Mucosa of descending colon (tissue), 3 donors: ENCODE data around the gene SUN1. TPM values are rescaled to one million over a fixed set of nuclear protein-coding genes. Genes with fewer than 3 reads are reported as not detected.

Experiments used
- ATAC-seq: fragments of 200-7000 bp; cut with Tn5 transposase; one replicate; pipeline ENCODE4 v1.9.1; 2020; ENCODE audit warnings: mild to moderate bottlenecking, moderate library complexity
- DNase-seq, 3 donors: peaks; one replicate each; pipeline ENCODE4 v3.0.0-alpha.2; 2020
- H3K36me3 ChIP-seq: fragments of 200-600 bp; one replicate; pipeline ENCODE4 v1.8.0; 2021; ENCODE audit warnings: low read depth, mild to moderate bottlenecking
- H3K4me1 ChIP-seq: fragments of 200-600 bp; one replicate; pipeline ENCODE4 v1.8.0; 2021; ENCODE audit warnings: low read depth, mild to moderate bottlenecking
- H3K4me3 ChIP-seq: fragments of 200-600 bp; one replicate; pipeline ENCODE4 v1.8.0; 2021; ENCODE audit warnings: mild to moderate bottlenecking
- H3K9me3 ChIP-seq: fragments of 200-600 bp; one replicate; pipeline ENCODE4 v1.8.0; 2021; ENCODE audit warnings: mild to moderate bottlenecking
- intact Hi-C, 2 donors: fragments of 100-400 bp; cut with DNase I in 1 of 2; cut with micrococcal nuclease in 1 of 2; formaldehyde crosslinking; loops; one replicate each; pipeline versions ENCODE4 v1.11.0 to v1.11.1; 2022; cut with DNase I, micrococcal nuclease
- total RNA-seq, 3 donors: library from RNA; stranded (reverse); fragmentation: NEBNext Ultra II Directional in 2 of 3; extraction: Animal tissue kit (Norgen Biotek cat#: 25700) in 2 of 3; gene quantifications; one replicate each; pipeline versions ENCODE4 v1.2.1 to v1.2.4, GENCODE V29; 2021 to 2023
- TF ChIP-seq, protein P1 (sequence below): fragments of 200-600 bp; IDR thresholded peaks from one replicate; pipeline ENCODE4 v1.8.0; 2022; ENCODE audit warnings: antibody characterized with exemption, mild to moderate bottlenecking
- donor health status: DM: no; HTN: no; CAD: no; lungs with moderate emphysema.
- donor health status: DM: no; HTN: no; CAD: no.
- donor health status: DM: no; HTN: yes; CAD: no.

SUN1 gene
- total RNA-seq, 3 donors from 2014 or later = 151 to 179 (median 164) TPM

DNA sequence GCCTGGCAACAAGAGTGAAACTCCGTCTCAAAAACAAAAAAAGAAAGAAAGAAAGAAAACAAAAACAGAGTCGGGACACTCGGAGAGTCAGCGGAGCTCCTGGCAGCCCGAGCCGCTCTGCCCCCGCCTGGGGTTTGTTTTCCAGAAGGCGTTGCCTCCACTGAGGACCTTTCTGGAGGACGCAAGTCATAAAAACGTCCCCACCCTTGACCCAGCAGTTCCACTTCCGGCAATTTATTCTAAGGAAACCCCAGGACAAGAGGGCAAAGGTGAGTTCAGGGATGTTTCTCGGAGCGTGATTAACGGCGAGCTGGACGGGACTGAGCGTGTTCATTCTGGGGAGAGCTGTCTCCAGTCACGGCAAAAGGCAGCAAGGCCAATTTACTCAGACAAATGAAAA lies 27.0 kb upstream of the SUN1 start:
- Histone ChIP-seq H3K4me1 (peaks cover 5% of the 10 kb centered on the region), H3K36me3 (no peaks in the 10 kb centered on the region), H3K9me3 (no peaks in the 10 kb centered on the region), H3K4me3 (no peak overlapping the region)
- DNase-seq (peak; percentile 74 to 88 (median 76)), ATAC-seq (peak; percentile 91)
- intact Hi-C loops = no loop called here
- TF ChIP-seq, protein P1, sequence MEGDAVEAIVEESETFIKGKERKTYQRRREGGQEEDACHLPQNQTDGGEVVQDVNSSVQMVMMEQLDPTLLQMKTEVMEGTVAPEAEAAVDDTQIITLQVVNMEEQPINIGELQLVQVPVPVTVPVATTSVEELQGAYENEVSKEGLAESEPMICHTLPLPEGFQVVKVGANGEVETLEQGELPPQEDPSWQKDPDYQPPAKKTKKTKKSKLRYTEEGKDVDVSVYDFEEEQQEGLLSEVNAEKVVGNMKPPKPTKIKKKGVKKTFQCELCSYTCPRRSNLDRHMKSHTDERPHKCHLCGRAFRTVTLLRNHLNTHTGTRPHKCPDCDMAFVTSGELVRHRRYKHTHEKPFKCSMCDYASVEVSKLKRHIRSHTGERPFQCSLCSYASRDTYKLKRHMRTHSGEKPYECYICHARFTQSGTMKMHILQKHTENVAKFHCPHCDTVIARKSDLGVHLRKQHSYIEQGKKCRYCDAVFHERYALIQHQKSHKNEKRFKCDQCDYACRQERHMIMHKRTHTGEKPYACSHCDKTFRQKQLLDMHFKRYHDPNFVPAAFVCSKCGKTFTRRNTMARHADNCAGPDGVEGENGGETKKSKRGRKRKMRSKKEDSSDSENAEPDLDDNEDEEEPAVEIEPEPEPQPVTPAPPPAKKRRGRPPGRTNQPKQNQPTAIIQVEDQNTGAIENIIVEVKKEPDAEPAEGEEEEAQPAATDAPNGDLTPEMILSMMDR = no peak

DNA sequence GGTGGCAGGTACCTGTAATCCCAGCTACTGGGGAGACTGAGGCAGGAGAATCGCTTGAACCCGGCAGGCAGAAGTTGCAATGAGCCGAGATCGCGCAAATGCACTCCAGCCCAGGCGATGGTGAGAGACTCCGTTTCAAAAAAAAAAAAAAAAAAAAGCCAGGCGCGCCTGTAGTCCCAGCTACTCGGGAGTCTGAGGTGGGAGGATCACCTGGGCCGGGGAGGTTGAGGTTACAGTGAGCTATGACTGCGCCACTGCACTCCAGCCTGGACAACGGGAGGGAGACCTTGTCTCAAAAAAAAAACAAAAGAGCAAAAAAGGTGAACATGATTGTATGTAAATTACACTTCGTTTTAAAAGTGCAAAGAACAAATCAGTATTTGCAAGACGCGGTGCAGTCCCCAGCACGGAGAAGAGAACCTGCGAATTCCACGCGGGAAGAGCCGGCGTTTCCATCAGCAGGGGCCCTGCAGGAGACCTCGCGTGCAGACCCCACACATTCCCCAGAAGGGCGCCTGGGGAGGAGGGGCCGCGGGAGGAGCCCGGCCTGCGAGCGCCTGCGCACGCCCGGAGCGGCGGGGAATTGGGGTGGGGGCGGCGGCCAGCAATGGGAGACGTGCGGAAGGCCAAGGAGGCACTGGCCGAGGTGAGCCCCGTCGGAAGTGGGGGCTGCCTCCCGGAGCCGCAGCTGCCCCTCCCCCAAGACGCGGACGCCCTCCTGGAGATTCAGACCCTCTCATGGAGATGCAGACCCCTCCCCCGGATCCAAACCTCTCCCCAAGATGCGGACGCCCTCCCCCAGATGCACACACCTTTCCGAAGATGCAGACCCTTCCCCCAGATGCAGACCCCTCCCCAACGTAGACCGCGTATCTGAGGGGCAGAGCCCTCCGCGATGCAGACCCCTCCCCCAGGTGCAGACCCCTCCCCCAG lies 16.7 kb upstream of the SUN1 start:
- intact Hi-C loops = no loop called here
- DNase-seq = peak; percentile 47 to 73 (median 72)
- TF ChIP-seq, protein P1 = no peak

GRCh38 chr7:816300-816750 lies 16.0 kb upstream of the SUN1 start:
- DNase-seq (peak; percentile 97 to 99 (median 99)), ATAC-seq (peak; percentile 97)
- intact Hi-C loops = no loop called here

More for the DNA sequence above, 16.7 kb upstream of the SUN1 start:
- no peak overlapping the region for H3K4me3 ChIP-seq
- peak; percentile 6 for ATAC-seq
- peaks cover 14% of the 10 kb centered on the region for H3K4me1 ChIP-seq
- H3K36me3 ChIP-seq = no peaks in the 10 kb centered on the region
- H3K9me3 ChIP-seq = no peaks in the 10 kb centered on the region

GRCh38 chr7:816751-817671 lies 15.3 kb upstream of the SUN1 start:
- H3K9me3 ChIP-seq = no peaks in the 10 kb centered on the region
- TF ChIP-seq, protein P1 = no peak
- DNase-seq (peak in 2 of 3 donors; percentile 46 to 63), ATAC-seq (peak; percentile 21)
- no peaks in the 10 kb centered on the region for H3K36me3 ChIP-seq
- peak overlapping the region; percentile 81 for H3K4me3 ChIP-seq
- H3K4me1 ChIP-seq = peaks cover 17% of the 10 kb centered on the region
- intact Hi-C loops = no loop called here

More at GRCh38 chr7:816300-816750, 16.0 kb upstream of the SUN1 start:
- Histone ChIP-seq H3K36me3 (no peaks in the 10 kb centered on the region), H3K4me3 (peak overlapping the region; percentile 81), H3K4me1 (peaks cover 14% of the 10 kb centered on the region), H3K9me3 (no peaks in the 10 kb centered on the region)
- TF ChIP-seq, protein P1 = no peak

DNA sequence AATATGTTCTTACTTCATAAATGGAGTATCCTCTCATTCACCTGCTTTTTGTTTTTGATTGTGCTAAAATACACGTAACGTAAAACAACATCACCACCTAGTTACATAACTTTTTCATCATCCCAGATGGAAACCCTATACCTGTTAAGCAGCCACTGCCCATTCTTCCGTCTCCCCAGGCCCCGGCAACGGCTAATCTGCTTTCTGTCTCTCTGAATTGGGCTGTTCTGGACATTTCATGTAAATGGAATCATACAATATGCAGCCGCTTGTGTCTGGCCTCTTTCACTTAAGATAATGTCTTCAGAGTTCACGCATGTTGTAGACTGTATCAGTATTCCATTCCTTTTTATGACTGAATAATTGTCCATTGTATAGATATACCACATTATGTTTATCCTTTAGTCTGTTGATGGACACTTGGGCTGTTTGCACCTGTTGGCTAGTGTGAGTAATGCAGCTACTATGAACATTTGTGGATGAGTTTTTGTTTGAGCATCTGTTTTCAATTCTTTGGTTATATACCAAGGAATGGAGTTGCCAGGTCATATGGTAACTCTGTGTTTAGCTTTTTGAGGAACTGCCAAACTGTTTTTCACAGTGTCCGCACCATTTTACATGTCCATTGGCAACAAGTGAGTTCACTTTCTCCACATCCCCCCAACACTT lies 14.1 kb upstream of the SUN1 start:
- intact Hi-C loops = no loop called here
- H3K36me3 ChIP-seq = no peaks in the 10 kb centered on the region
- H3K4me3 ChIP-seq = no peak overlapping the region
- H3K4me1 ChIP-seq = peaks cover 17% of the 10 kb centered on the region
- ATAC-seq = no peak
- no peaks in the 10 kb centered on the region for H3K9me3 ChIP-seq
- peak in 2 of 3 donors; percentile 11 to 17 for DNase-seq
- TF ChIP-seq, protein P1 = no peak
